ENCODE data around the gene SPEF2. TPM values are rescaled to one million over a fixed set of nuclear protein-coding genes. Genes with fewer than 3 reads are reported as not detected.

SPEF2 gene
- total RNA-seq, 1 experiment from 2014 or later = 4.0 TPM

DNA sequence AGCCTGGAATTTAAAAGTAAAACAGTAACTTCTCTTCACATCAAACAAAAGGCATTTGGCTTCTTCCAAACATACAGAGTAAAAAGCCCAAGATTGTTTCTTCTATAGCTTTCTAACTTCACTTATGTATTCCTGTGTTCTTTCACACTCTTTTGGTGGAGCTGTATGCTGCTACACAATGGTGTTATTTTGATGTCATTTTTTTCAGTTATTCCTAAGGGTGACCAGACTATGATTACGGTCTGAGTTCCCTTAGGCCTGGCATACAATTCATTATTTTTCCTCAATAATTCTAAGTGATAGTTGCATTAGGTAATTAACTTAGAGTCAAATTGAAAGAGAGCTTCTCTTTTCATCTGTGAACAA lies 172.8 kb downstream of the SPEF2 start:
- Histone ChIP-seq H3K9me3 (no peaks in the 10 kb centered on the region), H3K36me3 (ENCODE audit: control insufficient read depth, insufficient read depth, low read length) (no peaks in the 10 kb centered on the region), H3K4me3 (ENCODE audit: low read depth, low read length) (no peak overlapping the region), H3K27me3 (replicated peaks; ENCODE audit: control insufficient read depth, insufficient read depth, low read length) (no peaks in the 10 kb centered on the region), H3K4me1 (no peaks in the 10 kb centered on the region)
- POLR2A ChIA-PET = no interaction called here
- Mint-ChIP-seq H3K4me1 (ENCODE audit: low read depth, unreplicated experiment) (no peaks in the 10 kb centered on the region), H3K27ac (ENCODE audit: unreplicated experiment) (no peak overlapping the region), H3K9me3 (ENCODE audit: unreplicated experiment) (no peaks in the 10 kb centered on the region), H3K36me3 (ENCODE audit: insufficient read depth, unreplicated experiment) (no peaks in the 10 kb centered on the region), H3K27me3 (ENCODE audit: insufficient read depth, unreplicated experiment) (peaks cover 4% of the 10 kb centered on the region), H3K4me3 (ENCODE audit: unreplicated experiment) (no peak overlapping the region)
- no peak for DNase-seq
- no TSS peak for BruUV-seq (replicated peaks)
- CTCF ChIA-PET = no interaction called here
- TF ChIP-seq, protein P1, sequence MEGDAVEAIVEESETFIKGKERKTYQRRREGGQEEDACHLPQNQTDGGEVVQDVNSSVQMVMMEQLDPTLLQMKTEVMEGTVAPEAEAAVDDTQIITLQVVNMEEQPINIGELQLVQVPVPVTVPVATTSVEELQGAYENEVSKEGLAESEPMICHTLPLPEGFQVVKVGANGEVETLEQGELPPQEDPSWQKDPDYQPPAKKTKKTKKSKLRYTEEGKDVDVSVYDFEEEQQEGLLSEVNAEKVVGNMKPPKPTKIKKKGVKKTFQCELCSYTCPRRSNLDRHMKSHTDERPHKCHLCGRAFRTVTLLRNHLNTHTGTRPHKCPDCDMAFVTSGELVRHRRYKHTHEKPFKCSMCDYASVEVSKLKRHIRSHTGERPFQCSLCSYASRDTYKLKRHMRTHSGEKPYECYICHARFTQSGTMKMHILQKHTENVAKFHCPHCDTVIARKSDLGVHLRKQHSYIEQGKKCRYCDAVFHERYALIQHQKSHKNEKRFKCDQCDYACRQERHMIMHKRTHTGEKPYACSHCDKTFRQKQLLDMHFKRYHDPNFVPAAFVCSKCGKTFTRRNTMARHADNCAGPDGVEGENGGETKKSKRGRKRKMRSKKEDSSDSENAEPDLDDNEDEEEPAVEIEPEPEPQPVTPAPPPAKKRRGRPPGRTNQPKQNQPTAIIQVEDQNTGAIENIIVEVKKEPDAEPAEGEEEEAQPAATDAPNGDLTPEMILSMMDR (IDR thresholded peaks at IDR 0.05; ENCODE audit: insufficient read depth in 1 of 2, low read depth in 1 of 2, low read length in 1 of 2, severe bottlenecking in 1 of 2, unreplicated experiment in 1 of 2) = no peak
- intact Hi-C loops (cut with micrococcal nuclease; ENCODE audit: unreplicated experiment) = no loop called here

DNA sequence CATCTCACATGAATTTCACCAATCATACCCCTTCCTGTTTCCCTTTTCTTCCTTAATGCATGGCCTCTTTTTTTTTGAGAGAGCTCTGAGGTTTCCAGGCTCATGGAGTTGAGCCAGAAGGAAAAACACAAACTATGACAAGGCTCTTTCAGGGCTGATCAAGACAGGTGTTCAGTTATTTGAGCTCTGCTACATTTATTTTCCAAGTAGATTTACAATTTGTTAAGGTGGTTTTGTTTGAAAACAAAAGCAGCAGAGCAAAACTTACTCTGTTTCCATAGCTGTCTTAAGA lies 176.6 kb downstream of the SPEF2 start:
- Histone ChIP-seq H3K4me1 (no peaks in the 10 kb centered on the region), H3K9me3 (no peaks in the 10 kb centered on the region), H3K27me3 (replicated peaks; ENCODE audit: control insufficient read depth, insufficient read depth, low read length) (no peaks in the 10 kb centered on the region), H3K4me3 (ENCODE audit: low read depth, low read length) (no peak overlapping the region), H3K36me3 (ENCODE audit: control insufficient read depth, insufficient read depth, low read length) (no peaks in the 10 kb centered on the region)
- Mint-ChIP-seq H3K9me3 (ENCODE audit: unreplicated experiment) (no peaks in the 10 kb centered on the region), H3K27ac (ENCODE audit: unreplicated experiment) (no peak overlapping the region), H3K4me1 (ENCODE audit: low read depth, unreplicated experiment) (no peaks in the 10 kb centered on the region), H3K4me3 (ENCODE audit: unreplicated experiment) (no peak overlapping the region), H3K27me3 (ENCODE audit: insufficient read depth, unreplicated experiment) (no peaks in the 10 kb centered on the region), H3K36me3 (ENCODE audit: insufficient read depth, unreplicated experiment) (no peaks in the 10 kb centered on the region)
- ChIA-PET POLR2A (no interaction called here), CTCF (interaction anchor here (0.6 kb wide), 1 partner anchor 122 kb away, joined by 4 read pairs; no protein-coding TSS in a partner anchor)
- no TSS peak for BruUV-seq (replicated peaks)
- intact Hi-C loops (cut with micrococcal nuclease; ENCODE audit: unreplicated experiment) = no loop called here
- DNase-seq = no peak
- TF ChIP-seq, protein P1 (IDR thresholded peaks at IDR 0.05; ENCODE audit: insufficient read depth in 1 of 2, low read depth in 1 of 2, low read length in 1 of 2, severe bottlenecking in 1 of 2, unreplicated experiment in 1 of 2) = no peak

DNA sequence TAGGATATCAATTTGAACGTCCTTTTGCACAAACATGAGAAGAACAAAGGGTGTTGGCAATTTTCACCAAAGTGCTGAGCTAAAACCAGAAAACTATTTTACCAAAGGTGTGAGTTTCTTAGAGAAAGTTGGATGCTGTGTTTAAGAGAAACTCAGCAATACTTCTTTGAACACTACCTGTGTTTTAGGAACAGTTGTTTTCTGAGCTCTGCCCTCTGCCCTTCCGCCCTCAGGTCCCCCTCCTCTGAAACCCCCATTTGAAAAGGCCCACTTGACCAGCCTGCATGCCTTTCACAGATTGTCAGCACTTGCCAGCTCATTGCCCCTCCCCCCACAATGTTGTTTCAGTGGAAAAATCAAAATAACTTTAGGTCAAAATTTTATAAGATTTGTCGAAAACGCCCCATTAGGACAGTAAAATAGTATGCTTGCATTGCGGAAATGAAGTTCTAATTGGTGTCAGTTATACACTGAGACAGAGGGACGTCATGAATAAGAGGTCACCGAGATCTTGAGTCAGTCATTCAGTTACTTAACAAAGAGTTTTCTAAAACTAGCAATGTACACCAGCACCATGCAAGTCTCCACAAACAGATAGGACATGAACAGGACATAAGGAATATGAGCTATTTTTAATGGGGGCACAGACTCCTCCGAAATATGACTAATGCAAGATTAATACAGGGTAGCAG lies 177.2 kb downstream of the SPEF2 start:
- H3K36me3 Mint-ChIP-seq (ENCODE audit: insufficient read depth, unreplicated experiment) = no peaks in the 10 kb centered on the region
- no peaks in the 10 kb centered on the region for H3K9me3 ChIP-seq
- H3K4me1 Mint-ChIP-seq (ENCODE audit: low read depth, unreplicated experiment) = no peaks in the 10 kb centered on the region
- no peak overlapping the region for H3K4me3 ChIP-seq (ENCODE audit: low read depth, low read length)
- no peak for DNase-seq
- H3K4me3 Mint-ChIP-seq (ENCODE audit: unreplicated experiment) = no peak overlapping the region
- H3K4me1 ChIP-seq = no peaks in the 10 kb centered on the region
- no TSS peak for BruUV-seq (replicated peaks)
- no peaks in the 10 kb centered on the region for H3K27me3 Mint-ChIP-seq (ENCODE audit: insufficient read depth, unreplicated experiment)
- no peaks in the 10 kb centered on the region for H3K27me3 ChIP-seq (replicated peaks; ENCODE audit: control insufficient read depth, insufficient read depth, low read length)
- ChIA-PET CTCF (no interaction called here), POLR2A (no interaction called here)
- intact Hi-C loops (cut with micrococcal nuclease; ENCODE audit: unreplicated experiment) = no loop called here
- no peaks in the 10 kb centered on the region for H3K9me3 Mint-ChIP-seq (ENCODE audit: unreplicated experiment)
- no peaks in the 10 kb centered on the region for H3K36me3 ChIP-seq (ENCODE audit: control insufficient read depth, insufficient read depth, low read length)
- H3K27ac Mint-ChIP-seq (ENCODE audit: unreplicated experiment) = no peak overlapping the region
- TF ChIP-seq, protein P1 (IDR thresholded peaks at IDR 0.05; ENCODE audit: insufficient read depth in 1 of 2, low read depth in 1 of 2, low read length in 1 of 2, severe bottlenecking in 1 of 2, unreplicated experiment in 1 of 2) = no peak

Data from Caco-2 (cell line).